Osteoblast (primary cell): ENCODE measurements around the gene FSTL4. TPM values are rescaled to one million over a fixed set of nuclear protein-coding genes. Genes with fewer than 3 reads are reported as not detected.

Experiments used
- DNase-seq: peaks from one replicate; pipeline ENCODE4 v3.0.0; 2011; ENCODE audit warnings: low spot score, mixed read lengths; ENCODE audit not compliant: insufficient read length; ENCODE audit errors: missing footprints
- H2AFZ ChIP-seq: 2 replicates; pipeline ENCODE4 v1.6.0; 2011; ENCODE audit warnings: mild to moderate bottlenecking, low read length
- H3K27ac ChIP-seq: 2 replicates; pipeline ENCODE4 v1.5.1; 2011; ENCODE audit warnings: mild to moderate bottlenecking, low read depth, low read length, moderate library complexity
- H3K27me3 ChIP-seq: 2 replicates; pipeline ENCODE4 v1.6.0; 2012; ENCODE audit warnings: mild to moderate bottlenecking, control low read depth, inconsistent platforms, low read length, moderate library complexity; ENCODE audit not compliant: insufficient read depth
- H3K36me3 ChIP-seq: 2 replicates; pipeline ENCODE4 v1.5.1; 2011; ENCODE audit warnings: mild to moderate bottlenecking, low read length, control low read depth, moderate library complexity; ENCODE audit not compliant: insufficient read depth
- H3K4me1 ChIP-seq: 2 replicates; pipeline ENCODE4 v1.5.1; 2011; ENCODE audit warnings: mild to moderate bottlenecking, low read length, control low read depth, moderate library complexity; ENCODE audit not compliant: insufficient read depth
- H3K4me2 ChIP-seq: 2 replicates; pipeline ENCODE4 v1.6.0; 2011; ENCODE audit warnings: mild to moderate bottlenecking, low read length; ENCODE audit not compliant: insufficient read depth
- H3K4me3 ChIP-seq: fragments of 200-600 bp; sonication (generic); 3 replicates; pipeline ENCODE4 v1.5.1; 2012; ENCODE audit warnings: mild to moderate bottlenecking, low read length, inconsistent platforms; ENCODE audit not compliant: insufficient read depth
- H3K79me2 ChIP-seq: 2 replicates; pipeline ENCODE4 v1.6.0; 2012; ENCODE audit warnings: mild to moderate bottlenecking, low read length, control low read depth, inconsistent platforms; ENCODE audit not compliant: insufficient read depth
- H3K9me3 ChIP-seq: 2 replicates; pipeline ENCODE4 v1.5.1; 2011; ENCODE audit warnings: low read depth, low read length, control low read depth
- H4K20me1 ChIP-seq: 2 replicates; pipeline ENCODE4 v1.6.0; 2012; ENCODE audit warnings: mild to moderate bottlenecking, low read length, control low read depth; ENCODE audit not compliant: insufficient read depth
- total RNA-seq: library from RNA; depleted of rRNA; stranded (reverse); fragments of >200 nt; gene quantifications from 2 replicates; pipeline ENCODE4 v1.2.3, GENCODE V29; 2012
- TF ChIP-seq, protein P1 (sequence below): IDR thresholded peaks from 2 replicates; pipeline ENCODE4 v1.5.1; 2011; ENCODE audit warnings: mild to moderate bottlenecking, low read depth, low read length, moderate library complexity; ENCODE audit errors: extremely low read depth

Gene FSTL4
- total RNA-seq, 1 donor: not detected

DNA sequence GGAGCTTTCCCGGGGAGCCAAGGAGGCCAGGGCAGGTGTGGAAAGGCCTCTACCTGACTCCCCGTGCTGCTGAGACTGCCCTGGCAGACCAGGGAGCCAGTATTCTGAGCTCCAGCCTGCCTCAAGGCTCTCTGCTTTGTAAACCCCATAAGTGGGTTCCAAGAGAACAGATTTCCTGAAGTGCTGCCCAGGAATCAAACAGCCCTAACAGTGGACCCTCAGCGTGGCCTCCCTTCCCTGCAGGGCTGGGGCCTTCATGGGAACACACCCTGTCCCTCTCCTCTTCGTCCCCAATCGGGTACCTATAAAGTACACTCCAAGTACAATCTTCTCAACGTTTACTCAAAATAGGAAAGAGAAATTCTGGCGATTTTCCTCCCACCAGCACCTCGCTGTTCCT is 252.5 kb downstream of the FSTL4 start:
- no peaks in the 10 kb centered on the region for H4K20me1 ChIP-seq
- TF ChIP-seq, protein P1, sequence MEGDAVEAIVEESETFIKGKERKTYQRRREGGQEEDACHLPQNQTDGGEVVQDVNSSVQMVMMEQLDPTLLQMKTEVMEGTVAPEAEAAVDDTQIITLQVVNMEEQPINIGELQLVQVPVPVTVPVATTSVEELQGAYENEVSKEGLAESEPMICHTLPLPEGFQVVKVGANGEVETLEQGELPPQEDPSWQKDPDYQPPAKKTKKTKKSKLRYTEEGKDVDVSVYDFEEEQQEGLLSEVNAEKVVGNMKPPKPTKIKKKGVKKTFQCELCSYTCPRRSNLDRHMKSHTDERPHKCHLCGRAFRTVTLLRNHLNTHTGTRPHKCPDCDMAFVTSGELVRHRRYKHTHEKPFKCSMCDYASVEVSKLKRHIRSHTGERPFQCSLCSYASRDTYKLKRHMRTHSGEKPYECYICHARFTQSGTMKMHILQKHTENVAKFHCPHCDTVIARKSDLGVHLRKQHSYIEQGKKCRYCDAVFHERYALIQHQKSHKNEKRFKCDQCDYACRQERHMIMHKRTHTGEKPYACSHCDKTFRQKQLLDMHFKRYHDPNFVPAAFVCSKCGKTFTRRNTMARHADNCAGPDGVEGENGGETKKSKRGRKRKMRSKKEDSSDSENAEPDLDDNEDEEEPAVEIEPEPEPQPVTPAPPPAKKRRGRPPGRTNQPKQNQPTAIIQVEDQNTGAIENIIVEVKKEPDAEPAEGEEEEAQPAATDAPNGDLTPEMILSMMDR: no peak
- H3K4me2 ChIP-seq: no peak overlapping the region
- H2AFZ ChIP-seq: no peak overlapping the region
- no peak for DNase-seq
- no peaks in the 10 kb centered on the region for H3K9me3 ChIP-seq
- H3K36me3 ChIP-seq: no peaks in the 10 kb centered on the region
- H3K27me3 ChIP-seq: peaks cover 14% of the 10 kb centered on the region
- H3K4me3 ChIP-seq: no peak overlapping the region
- no peaks in the 10 kb centered on the region for H3K4me1 ChIP-seq
- H3K27ac ChIP-seq: no peak overlapping the region
- H3K79me2 ChIP-seq: no peaks in the 10 kb centered on the region

DNA sequence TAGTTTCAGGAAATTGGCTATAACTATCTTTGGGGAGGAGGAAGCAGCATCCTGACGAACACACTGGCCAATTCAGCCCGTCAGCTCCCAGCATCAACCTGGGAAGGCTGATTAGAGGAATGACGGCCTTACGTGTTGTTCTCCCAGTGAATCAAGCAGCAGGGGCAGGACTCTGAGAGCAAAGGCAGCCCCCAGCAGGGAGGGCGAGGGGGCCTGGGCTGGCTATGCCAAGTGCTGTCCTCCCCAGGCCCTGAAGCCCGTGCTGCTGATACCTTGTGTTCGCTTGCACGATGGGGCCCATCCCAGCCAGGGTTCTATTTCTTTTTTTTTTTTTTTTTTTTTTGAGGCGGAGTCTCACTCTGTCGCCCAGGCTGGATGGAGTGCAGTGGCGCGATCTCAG is 254.1 kb downstream of the FSTL4 start:
- TF ChIP-seq, protein P1: no peak

DNA sequence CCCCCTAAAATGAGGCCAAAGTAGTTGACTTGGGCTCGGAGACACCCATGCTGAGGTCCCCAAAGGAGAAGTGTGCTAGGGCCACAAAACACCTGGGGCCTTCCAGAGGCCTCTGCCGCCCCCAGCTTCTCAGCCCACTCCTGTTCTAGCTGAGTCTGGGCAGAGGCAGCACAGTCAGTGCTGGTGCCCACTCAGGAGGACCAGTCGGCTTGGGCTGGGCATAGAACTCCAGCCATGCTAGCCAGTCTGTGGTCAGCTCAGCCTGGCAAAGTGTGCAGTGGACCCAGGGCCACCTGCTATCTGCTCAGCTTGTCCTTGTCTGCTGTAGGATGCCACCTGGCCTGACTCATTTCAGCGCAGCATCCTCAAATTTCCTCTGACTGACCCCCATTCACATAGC is 254.6 kb downstream of the FSTL4 start:
- no peaks in the 10 kb centered on the region for H3K36me3 ChIP-seq
- H3K4me1 ChIP-seq: no peaks in the 10 kb centered on the region
- H2AFZ ChIP-seq: no peak overlapping the region
- H4K20me1 ChIP-seq: no peaks in the 10 kb centered on the region
- no peak overlapping the region for H3K4me2 ChIP-seq
- peaks cover 10% of the 10 kb centered on the region for H3K27me3 ChIP-seq
- H3K27ac ChIP-seq: no peak overlapping the region
- no peak overlapping the region for H3K4me3 ChIP-seq
- H3K9me3 ChIP-seq: no peaks in the 10 kb centered on the region
- no peaks in the 10 kb centered on the region for H3K79me2 ChIP-seq
- no peak for DNase-seq
- TF ChIP-seq, protein P1: no peak

More for the DNA sequence above, 254.1 kb downstream of the FSTL4 start:
- H3K36me3 ChIP-seq: no peaks in the 10 kb centered on the region
- H3K4me1 ChIP-seq: no peaks in the 10 kb centered on the region
- H3K27me3 ChIP-seq: peaks cover 10% of the 10 kb centered on the region
- H3K4me3 ChIP-seq: no peak overlapping the region
- no peaks in the 10 kb centered on the region for H3K79me2 ChIP-seq
- H2AFZ ChIP-seq: no peak overlapping the region
- no peak overlapping the region for H3K4me2 ChIP-seq
- DNase-seq: no peak
- no peaks in the 10 kb centered on the region for H4K20me1 ChIP-seq
- no peak overlapping the region for H3K27ac ChIP-seq
- no peaks in the 10 kb centered on the region for H3K9me3 ChIP-seq

DNA sequence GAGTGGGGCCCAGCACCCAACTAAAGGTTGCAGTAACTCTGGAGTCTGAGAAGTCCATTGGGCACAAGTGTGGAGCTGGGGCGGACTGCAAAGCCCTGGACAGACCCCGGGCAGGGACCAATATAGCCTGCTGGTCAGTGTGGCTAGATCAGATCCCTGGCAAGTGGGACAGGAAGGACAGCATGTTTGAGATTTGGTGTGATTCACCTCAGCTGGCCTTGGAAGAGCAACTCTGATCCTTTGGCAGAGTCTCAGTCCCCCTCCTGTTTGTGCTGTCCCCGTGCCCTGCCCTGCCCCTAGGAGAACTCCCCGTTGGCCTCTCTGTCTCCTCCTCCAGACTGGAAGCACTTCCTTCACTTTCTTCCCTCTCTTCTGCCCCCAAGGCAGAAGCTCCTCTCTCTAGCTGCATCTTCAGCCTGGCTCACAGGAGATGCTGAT is 255.3 kb downstream of the FSTL4 start:
- Histone ChIP-seq H4K20me1 (no peaks in the 10 kb centered on the region), H2AFZ (no peak overlapping the region), H3K27me3 (peaks cover 7% of the 10 kb centered on the region), H3K27ac (no peak overlapping the region), H3K79me2 (no peaks in the 10 kb centered on the region), H3K4me2 (no peak overlapping the region), H3K4me1 (no peaks in the 10 kb centered on the region), H3K4me3 (no peak overlapping the region), H3K9me3 (no peaks in the 10 kb centered on the region), H3K36me3 (no peaks in the 10 kb centered on the region)
- DNase-seq: no peak
- TF ChIP-seq, protein P1: no peak
